ENCODE results near the gene CDH11. TPM values are rescaled to one million over a fixed set of nuclear protein-coding genes. Genes with fewer than 3 reads are reported as not detected.

Gene CDH11
- total and polyA plus RNA-seq, 7 experiments from 2014 or later, result not detected

GRCh38 chr16:65021852-65022595 lies 99.8 kb downstream of the CDH11 start:
- H3K4me1 ChIP-seq (ENCODE audit: control insufficient read depth in 2 of 2, insufficient read depth in 2 of 2, low read length in 2 of 2), result no peaks in the 10 kb centered on the region
- H3K36me3 ChIP-seq (ENCODE audit: control insufficient read depth in 2 of 3, insufficient read depth in 3 of 3, low read length in 3 of 3), result no peaks in the 10 kb centered on the region
- intact Hi-C loops (cut with micrococcal nuclease), result no loop called here
- Mint-ChIP-seq H3K27me3 (no peaks in the 10 kb centered on the region), H3K36me3 (no peaks in the 10 kb centered on the region), H3K4me1 (peaks cover 0 to 2% (median 0%) of the 10 kb centered on the region in 7 donors), H3K4me3 (no peak overlapping the region), H3K27ac (no peak overlapping the region), H3K9me3 (peaks cover 1 to 20% (median 7%) of the 10 kb centered on the region in 11 donors)
- H3K27ac ChIP-seq (ENCODE audit: low read depth, low read length), result no peak overlapping the region
- H3K4me3 ChIP-seq (ENCODE audit: low read length), result no peak overlapping the region
- ATAC-seq (no peak), DNase-seq (no peak)
- CTCF ChIA-PET, result no interaction called here
- peaks cover 0 to 4% (median 0%) of the 10 kb centered on the region in 3 experiments for H3K9me3 ChIP-seq (ENCODE audit: control insufficient read depth in 2 of 3, low read length in 3 of 3)
- POLR2A ChIA-PET, result no interaction called here
- H3K27me3 ChIP-seq (ENCODE audit: control insufficient read depth in 2 of 2, insufficient read depth in 2 of 2, low read length in 2 of 2), result no peaks in the 10 kb centered on the region

- Mint-ChIP-seq H3K9me3 (peaks cover 3 to 27% (median 10%) of the 10 kb centered on the region in 11 donors), H3K4me1 (no peaks in the 10 kb centered on the region), H3K36me3 (peaks cover 0 to 4% (median 0%) of the 10 kb centered on the region in 5 donors), H3K4me3 (no peak overlapping the region), H3K27me3 (no peaks in the 10 kb centered on the region), H3K27ac (no peak overlapping the region)
- Histone ChIP-seq H3K27me3 (ENCODE audit: control insufficient read depth in 2 of 2, insufficient read depth in 2 of 2, low read length in 2 of 2) (no peaks in the 10 kb centered on the region), H3K4me1 (ENCODE audit: control insufficient read depth in 2 of 2, insufficient read depth in 2 of 2, low read length in 2 of 2) (no peaks in the 10 kb centered on the region), H3K4me3 (ENCODE audit: low read length) (no peak overlapping the region), H3K9me3 (ENCODE audit: control insufficient read depth in 2 of 3, low read length in 3 of 3) (no peaks in the 10 kb centered on the region), H3K27ac (ENCODE audit: low read depth, low read length) (no peak overlapping the region), H3K36me3 (ENCODE audit: control insufficient read depth in 2 of 3, insufficient read depth in 3 of 3, low read length in 3 of 3) (no peaks in the 10 kb centered on the region)
- ATAC-seq (no peak), DNase-seq (no peak)
- POLR2A ChIA-PET, result no interaction called here
- intact Hi-C loops (cut with micrococcal nuclease), result no loop called here
- CTCF ChIA-PET, result no interaction called here
These were observed 105.1 kb downstream of the CDH11 start for GRCh38 chr16:65016754-65017153.

DNA sequence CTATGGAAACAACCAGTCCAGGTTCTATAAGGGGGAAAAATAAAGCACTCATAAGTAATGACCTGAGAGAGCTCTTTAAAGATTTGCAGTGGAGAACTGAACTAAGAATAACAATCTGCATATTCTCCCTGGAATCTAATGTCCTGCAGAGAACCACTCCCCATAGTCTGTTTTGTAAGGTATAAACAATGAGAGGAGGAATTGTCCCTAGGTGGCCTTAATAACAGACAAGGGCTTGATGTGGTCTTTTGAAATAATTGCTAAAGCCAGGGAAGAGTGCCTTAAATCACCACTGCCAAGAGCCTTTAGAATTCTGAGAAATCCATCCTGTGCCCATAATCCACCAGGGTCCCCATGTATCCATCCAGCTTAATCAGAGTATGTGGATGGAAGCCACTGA lies 106.3 kb downstream of the CDH11 start:
- ATAC-seq, result no peak
- CTCF ChIA-PET, result no interaction called here
- intact Hi-C loops (cut with micrococcal nuclease), result no loop called here

DNA sequence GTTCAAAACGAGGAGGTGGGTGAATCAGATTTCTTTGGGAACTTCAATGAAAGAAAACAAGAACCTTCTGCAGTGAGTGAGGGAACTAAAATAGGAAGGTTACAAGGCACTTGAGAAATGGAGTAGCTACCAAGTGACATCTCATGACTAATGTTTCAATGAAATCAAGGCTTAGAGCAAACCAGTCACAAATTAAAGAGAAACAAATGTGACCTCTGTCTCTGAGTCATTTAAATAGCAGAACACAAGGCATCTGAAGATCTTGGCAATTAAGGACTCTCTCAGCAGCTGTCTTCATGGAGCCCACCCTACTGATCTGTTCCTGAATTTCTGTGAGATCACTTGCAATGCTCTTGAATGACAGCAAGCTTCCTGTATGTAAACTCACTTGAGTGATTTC lies 109.5 kb downstream of the CDH11 start:
- H3K9me3 ChIP-seq (ENCODE audit: control insufficient read depth in 2 of 3, low read length in 3 of 3), result no peaks in the 10 kb centered on the region
- no peak overlapping the region for H3K4me3 Mint-ChIP-seq
- ChIA-PET POLR2A (no interaction called here), CTCF (no interaction called here)
- H3K27ac ChIP-seq (ENCODE audit: low read depth, low read length), result no peak overlapping the region
- DNase-seq (no peak), ATAC-seq (no peak)
- H3K4me1 ChIP-seq (ENCODE audit: control insufficient read depth in 2 of 2, insufficient read depth in 2 of 2, low read length in 2 of 2), result no peaks in the 10 kb centered on the region
- no peaks in the 10 kb centered on the region for H3K36me3 ChIP-seq (ENCODE audit: control insufficient read depth in 2 of 3, insufficient read depth in 3 of 3, low read length in 3 of 3)
- H3K27me3 Mint-ChIP-seq, result no peaks in the 10 kb centered on the region
- no peak overlapping the region for H3K27ac Mint-ChIP-seq
- H3K9me3 Mint-ChIP-seq, result peaks cover 3 to 19% (median 8%) of the 10 kb centered on the region in 11 donors
- H3K4me1 Mint-ChIP-seq, result no peaks in the 10 kb centered on the region
- H3K4me3 ChIP-seq (ENCODE audit: low read length), result no peak overlapping the region
- H3K27me3 ChIP-seq (ENCODE audit: control insufficient read depth in 2 of 2, insufficient read depth in 2 of 2, low read length in 2 of 2), result no peaks in the 10 kb centered on the region
- intact Hi-C loops (cut with micrococcal nuclease), result no loop called here
- H3K36me3 Mint-ChIP-seq, result peaks cover 0 to 4% (median 0%) of the 10 kb centered on the region in 5 donors

More for the DNA sequence above, 106.3 kb downstream of the CDH11 start:
- no peaks in the 10 kb centered on the region for H3K4me1 Mint-ChIP-seq
- no peak overlapping the region for H3K4me3 Mint-ChIP-seq
- no peaks in the 10 kb centered on the region for H3K9me3 ChIP-seq (ENCODE audit: control insufficient read depth in 2 of 3, low read length in 3 of 3)
- no peak overlapping the region for H3K27ac Mint-ChIP-seq
- no peaks in the 10 kb centered on the region for H3K27me3 Mint-ChIP-seq
- H3K4me1 ChIP-seq (ENCODE audit: control insufficient read depth in 2 of 2, insufficient read depth in 2 of 2, low read length in 2 of 2), result no peaks in the 10 kb centered on the region
- H3K36me3 ChIP-seq (ENCODE audit: control insufficient read depth in 2 of 3, insufficient read depth in 3 of 3, low read length in 3 of 3), result no peaks in the 10 kb centered on the region
- H3K27ac ChIP-seq (ENCODE audit: low read depth, low read length), result no peak overlapping the region
- no peaks in the 10 kb centered on the region for H3K27me3 ChIP-seq (ENCODE audit: control insufficient read depth in 2 of 2, insufficient read depth in 2 of 2, low read length in 2 of 2)
- POLR2A ChIA-PET, result no interaction called here
- no peak overlapping the region for H3K4me3 ChIP-seq (ENCODE audit: low read length)
- peaks cover 3 to 24% (median 9%) of the 10 kb centered on the region in 11 donors for H3K9me3 Mint-ChIP-seq
- H3K36me3 Mint-ChIP-seq, result peaks cover 0 to 4% (median 0%) of the 10 kb centered on the region in 5 donors
- no peak for DNase-seq

GRCh38 chr16:65010125-65010524 lies 111.7 kb downstream of the CDH11 start:
- POLR2A ChIA-PET, result no interaction called here
- ATAC-seq, result no peak

DNA sequence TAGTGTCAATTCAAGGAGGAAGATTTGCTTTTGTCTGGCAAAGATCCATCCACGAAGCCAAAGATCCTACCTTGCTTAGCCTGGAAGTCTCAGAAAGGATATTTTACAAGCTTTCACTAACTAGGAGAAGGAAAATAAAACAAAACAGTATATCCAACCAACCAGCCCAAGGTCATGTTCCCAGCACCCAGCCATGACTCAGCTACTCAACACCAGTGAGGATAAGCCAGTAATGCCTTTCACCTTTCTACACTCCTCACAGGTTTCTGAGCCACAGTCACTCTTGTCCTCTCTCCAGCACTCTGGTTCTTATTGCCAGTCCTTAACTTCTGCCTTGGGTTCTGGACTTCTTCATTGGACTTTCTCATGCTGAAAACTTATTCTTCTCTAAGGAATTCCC lies 116.2 kb downstream of the CDH11 start:
- Mint-ChIP-seq H3K4me1 (no peaks in the 10 kb centered on the region), H3K9me3 (peaks cover 0 to 30% (median 9%) of the 10 kb centered on the region in 11 donors), H3K27me3 (no peaks in the 10 kb centered on the region), H3K27ac (no peak overlapping the region), H3K4me3 (no peak overlapping the region), H3K36me3 (peaks cover 0 to 5% (median 0%) of the 10 kb centered on the region in 5 donors)
- Histone ChIP-seq H3K4me3 (ENCODE audit: low read length) (no peak overlapping the region), H3K9me3 (ENCODE audit: control insufficient read depth in 2 of 3, low read length in 3 of 3) (no peaks in the 10 kb centered on the region), H3K27me3 (ENCODE audit: control insufficient read depth in 2 of 2, insufficient read depth in 2 of 2, low read length in 2 of 2) (no peaks in the 10 kb centered on the region), H3K27ac (ENCODE audit: low read depth, low read length) (no peak overlapping the region), H3K36me3 (ENCODE audit: control insufficient read depth in 2 of 3, insufficient read depth in 3 of 3, low read length in 3 of 3) (no peaks in the 10 kb centered on the region), H3K4me1 (ENCODE audit: control insufficient read depth in 2 of 2, insufficient read depth in 2 of 2, low read length in 2 of 2) (no peaks in the 10 kb centered on the region)
- no peak for DNase-seq
- no peak for ATAC-seq
- intact Hi-C loops (cut with micrococcal nuclease), result no loop called here
- POLR2A ChIA-PET, result no interaction called here
- CTCF ChIA-PET, result no interaction called here

More at GRCh38 chr16:65010125-65010524, 111.7 kb downstream of the CDH11 start:
- DNase-seq, result no peak
- Histone ChIP-seq H3K4me3 (ENCODE audit: low read length) (no peak overlapping the region), H3K4me1 (ENCODE audit: control insufficient read depth in 2 of 2, insufficient read depth in 2 of 2, low read length in 2 of 2) (no peaks in the 10 kb centered on the region), H3K9me3 (ENCODE audit: control insufficient read depth in 2 of 3, low read length in 3 of 3) (no peaks in the 10 kb centered on the region), H3K36me3 (ENCODE audit: control insufficient read depth in 2 of 3, insufficient read depth in 3 of 3, low read length in 3 of 3) (no peaks in the 10 kb centered on the region), H3K27ac (ENCODE audit: low read depth, low read length) (no peak overlapping the region), H3K27me3 (ENCODE audit: control insufficient read depth in 2 of 2, insufficient read depth in 2 of 2, low read length in 2 of 2) (no peaks in the 10 kb centered on the region)
- Mint-ChIP-seq H3K27me3 (no peaks in the 10 kb centered on the region), H3K27ac (no peak overlapping the region), H3K4me3 (no peak overlapping the region), H3K9me3 (peaks cover 4 to 24% (median 10%) of the 10 kb centered on the region in 11 donors), H3K36me3 (peaks cover 0 to 5% (median 0%) of the 10 kb centered on the region in 5 donors), H3K4me1 (no peaks in the 10 kb centered on the region)
- CTCF ChIA-PET, result no interaction called here
- intact Hi-C loops (cut with micrococcal nuclease), result no loop called here

DNA sequence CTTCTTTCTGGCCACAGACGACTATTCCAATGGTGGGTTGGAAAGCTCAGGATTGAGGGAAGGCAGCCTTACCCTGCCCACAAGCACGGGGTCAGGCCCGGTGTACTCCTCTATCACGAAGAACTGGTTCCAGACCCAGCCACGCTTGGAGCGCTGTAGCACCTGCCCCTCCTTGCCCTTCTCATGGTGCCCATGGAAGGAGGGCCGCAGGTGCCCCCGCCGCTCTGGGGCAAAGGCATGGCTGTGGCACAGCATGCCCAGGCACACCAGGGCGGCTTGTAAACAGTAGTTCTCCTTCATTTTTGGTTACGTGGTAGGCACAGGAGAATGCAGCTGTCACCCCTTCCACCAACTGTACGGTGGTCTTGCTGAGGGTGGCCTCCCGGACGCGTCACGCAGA lies 117.3 kb downstream of the CDH11 start:
- Histone ChIP-seq H3K4me1 (ENCODE audit: control insufficient read depth in 2 of 2, insufficient read depth in 2 of 2, low read length in 2 of 2) (no peaks in the 10 kb centered on the region), H3K4me3 (ENCODE audit: low read length) (no peak overlapping the region), H3K27ac (ENCODE audit: low read depth, low read length) (no peak overlapping the region), H3K27me3 (ENCODE audit: control insufficient read depth in 2 of 2, insufficient read depth in 2 of 2, low read length in 2 of 2) (no peaks in the 10 kb centered on the region), H3K36me3 (ENCODE audit: control insufficient read depth in 2 of 3, insufficient read depth in 3 of 3, low read length in 3 of 3) (no peaks in the 10 kb centered on the region), H3K9me3 (ENCODE audit: control insufficient read depth in 2 of 3, low read length in 3 of 3) (no peaks in the 10 kb centered on the region)
- DNase-seq (no peak), ATAC-seq (no peak)
- CTCF ChIA-PET, result interaction anchor here (0.9 kb wide), 1 partner anchor 14 kb away, joined by 3 read pairs; no protein-coding TSS in a partner anchor
- POLR2A ChIA-PET, result no interaction called here
- Mint-ChIP-seq H3K27me3 (no peaks in the 10 kb centered on the region), H3K9me3 (peaks cover 0 to 30% (median 9%) of the 10 kb centered on the region in 11 donors), H3K27ac (no peak overlapping the region), H3K4me3 (no peak overlapping the region), H3K4me1 (no peaks in the 10 kb centered on the region), H3K36me3 (peaks cover 0 to 5% (median 0%) of the 10 kb centered on the region in 5 donors)
- intact Hi-C loops (cut with micrococcal nuclease), result no loop called here
